Neural progenitor cell (in vitro differentiated cells): Measurements from ENCODE around the gene CSTF1. TPM values are rescaled to one million over a fixed set of nuclear protein-coding genes. Genes with fewer than 3 reads are reported as not detected.

ENCODE experiments used
- DNase-seq: peaks from one replicate; pipeline ENCODE4 v3.0.0-alpha.2; 2016; ENCODE audit warnings: low spot score
- H2AFZ ChIP-seq: fragments of 200-600 bp; sonication (generic); replicated peaks from 2 replicates; pipeline ENCODE4 v1.6.1; 2016; ENCODE audit warnings: antibody characterized with exemption
- H3F3A ChIP-seq: fragments of 200-600 bp; sonication (generic); 2 replicates; pipeline ENCODE4 v1.6.1; 2016; ENCODE audit warnings: antibody characterized with exemption, low read depth
- H3K27ac ChIP-seq: fragments of 200-600 bp; sonication (generic); 2 replicates; pipeline ENCODE4 v1.5.1; 2016; ENCODE audit warnings: mild to moderate bottlenecking
- H3K27me3 ChIP-seq: fragments of 200-600 bp; sonication (generic); 2 replicates; pipeline ENCODE4 v1.6.1; 2016; ENCODE audit warnings: mild to moderate bottlenecking, moderate library complexity
- H3K36me3 ChIP-seq: fragments of 200-600 bp; sonication (generic); 2 replicates; pipeline ENCODE4 v1.5.1; 2016
- H3K4me1 ChIP-seq: fragments of 200-600 bp; sonication (generic); 2 replicates; pipeline ENCODE4 v1.6.1; 2016; ENCODE audit warnings: mixed run types
- H3K4me2 ChIP-seq: fragments of 200-600 bp; sonication (generic); 2 replicates; pipeline ENCODE4 v1.6.1; 2016
- H3K4me3 ChIP-seq: fragments of 200-600 bp; sonication (generic); 2 replicates; pipeline ENCODE4 v1.5.1; 2016
- H3K79me2 ChIP-seq: fragments of 200-600 bp; sonication (generic); 2 replicates; pipeline ENCODE4 v1.6.1; 2016; ENCODE audit warnings: low read depth
- H3K9ac ChIP-seq: fragments of 200-600 bp; sonication (generic); 2 replicates; pipeline ENCODE4 v1.6.1; 2016
- H3K9me3 ChIP-seq: fragments of 200-600 bp; sonication (generic); 2 replicates; pipeline ENCODE4 v1.5.1; 2016; ENCODE audit warnings: low read depth
- H4K20me1 ChIP-seq: fragments of 200-600 bp; sonication (generic); 2 replicates; pipeline ENCODE4 v1.6.1; 2016; ENCODE audit warnings: low read depth
- H3K27ac Mint-ChIP-seq: 3 replicates; pipeline ENCODE4 v1.8.0; 2021; ENCODE audit warnings: mixed read lengths
- H3K27me3 Mint-ChIP-seq: 2 replicates; pipeline ENCODE4 v1.8.0; 2022; ENCODE audit warnings: low read depth, mild to moderate bottlenecking, inconsistent platforms, moderate library complexity, mixed read lengths; ENCODE audit not compliant: insufficient read depth
- H3K36me3 Mint-ChIP-seq: 3 replicates; pipeline ENCODE4 v1.8.0; 2021; ENCODE audit warnings: mixed read lengths
- H3K4me1 Mint-ChIP-seq: 3 replicates; pipeline ENCODE4 v1.8.0; 2021; ENCODE audit warnings: mixed read lengths
- H3K4me3 Mint-ChIP-seq: 3 replicates; pipeline ENCODE4 v1.8.0; 2021; ENCODE audit warnings: mild to moderate bottlenecking, moderate library complexity, mixed read lengths
- H3K9me3 Mint-ChIP-seq: 3 replicates; pipeline ENCODE4 v1.8.0; 2020; ENCODE audit warnings: mixed read lengths
- CTCF ChIP-seq: fragments of 200-600 bp; sonication (generic); IDR thresholded peaks from 2 replicates; pipeline ENCODE4 v1.5.1; 2017; ENCODE audit warnings: antibody characterized with exemption, mild to moderate bottlenecking
- EZH2 ChIP-seq: fragments of 200-600 bp; sonication (generic); IDR thresholded peaks from 2 replicates; pipeline ENCODE4 v1.6.1; 2017; ENCODE audit warnings: antibody characterized with exemption, mild to moderate bottlenecking, moderate library complexity
- EZH2phosphoT487 ChIP-seq: fragments of 200-600 bp; sonication (generic); IDR thresholded peaks from 2 replicates; pipeline ENCODE4 v1.6.1; 2017; ENCODE audit warnings: antibody characterized with exemption
- total RNA-seq: library from RNA; depleted of rRNA; stranded (reverse); fragments of >200 nt; gene quantifications from 2 replicates; pipeline ENCODE4 v1.2.3, GENCODE V29; 2015; ENCODE audit warnings: low replicate concordance

Gene CSTF1
- total RNA-seq, 1 donor from 2014 or later: 87.2 TPM

GRCh38 chr20:56369179-56369578 is 23.3 kb upstream of the CSTF1 start:
- peaks cover 32% of the 10 kb centered on the region for H3K36me3 Mint-ChIP-seq
- H3K27ac Mint-ChIP-seq: no peak overlapping the region

GRCh38 chr20:56371977-56372376 is 20.5 kb upstream of the CSTF1 start:
- H3K9ac ChIP-seq: no peak overlapping the region
- H3K27ac ChIP-seq: no peak overlapping the region
- no peaks in the 10 kb centered on the region for H3K9me3 Mint-ChIP-seq
- H3F3A ChIP-seq: peaks cover 16% of the 10 kb centered on the region
- no peak for TF ChIP-seq EZH2phosphoT487
- H4K20me1 ChIP-seq: peaks cover 56% of the 10 kb centered on the region
- no peak for DNase-seq
- no peak overlapping the region for H3K4me3 Mint-ChIP-seq
- H3K27me3 Mint-ChIP-seq: no peaks in the 10 kb centered on the region
- no peaks in the 10 kb centered on the region for H3K27me3 ChIP-seq
- no peak overlapping the region for H3K27ac Mint-ChIP-seq
- H3K9me3 ChIP-seq: no peaks in the 10 kb centered on the region
- no peaks in the 10 kb centered on the region for H3K4me1 Mint-ChIP-seq
- H3K36me3 Mint-ChIP-seq: peaks cover 25% of the 10 kb centered on the region
- H2AFZ ChIP-seq: no peak overlapping the region
- H3K4me2 ChIP-seq: no peak overlapping the region
- peaks cover 53% of the 10 kb centered on the region for H3K79me2 ChIP-seq
- H3K4me1 ChIP-seq: no peaks in the 10 kb centered on the region
- no peak overlapping the region for H3K4me3 ChIP-seq
- H3K36me3 ChIP-seq: peaks cover 4% of the 10 kb centered on the region

More at GRCh38 chr20:56369179-56369578, 23.3 kb upstream of the CSTF1 start:
- Mint-ChIP-seq H3K27me3 (no peaks in the 10 kb centered on the region), H3K4me3 (no peak overlapping the region), H3K4me1 (no peaks in the 10 kb centered on the region), H3K9me3 (no peaks in the 10 kb centered on the region)
- H3K79me2 ChIP-seq: peaks cover 25% of the 10 kb centered on the region
- TF ChIP-seq CTCF (no peak), EZH2 (no peak), EZH2phosphoT487 (no peak)
- H4K20me1 ChIP-seq: peaks cover 30% of the 10 kb centered on the region
- no peaks in the 10 kb centered on the region for H3K4me1 ChIP-seq
- no peak overlapping the region for H2AFZ ChIP-seq
- no peak overlapping the region for H3K9ac ChIP-seq
- no peak for DNase-seq
- no peak overlapping the region for H3K27ac ChIP-seq
- H3K4me3 ChIP-seq: no peak overlapping the region
- no peaks in the 10 kb centered on the region for H3K27me3 ChIP-seq
- H3F3A ChIP-seq: peaks cover 16% of the 10 kb centered on the region
- no peak overlapping the region for H3K4me2 ChIP-seq
- H3K36me3 ChIP-seq: no peaks in the 10 kb centered on the region
- no peaks in the 10 kb centered on the region for H3K9me3 ChIP-seq

- no peak overlapping the region for H3K4me3 Mint-ChIP-seq
- H3K36me3 ChIP-seq: peaks cover 4% of the 10 kb centered on the region
These were observed 19.6 kb upstream of the CSTF1 start for GRCh38 chr20:56372850-56373249.

More at GRCh38 chr20:56372850-56373249, 19.6 kb upstream of the CSTF1 start:
- no peak overlapping the region for H3K4me2 ChIP-seq
- no peaks in the 10 kb centered on the region for H3K9me3 ChIP-seq
- no peak overlapping the region for H3K4me3 ChIP-seq
- H3K9me3 Mint-ChIP-seq: no peaks in the 10 kb centered on the region
- H3F3A ChIP-seq: peaks cover 15% of the 10 kb centered on the region
- H3K27me3 Mint-ChIP-seq: no peaks in the 10 kb centered on the region
- H4K20me1 ChIP-seq: peaks cover 64% of the 10 kb centered on the region
- DNase-seq: no peak
- H3K36me3 Mint-ChIP-seq: peaks cover 24% of the 10 kb centered on the region
- no peak overlapping the region for H3K27ac Mint-ChIP-seq
- H3K79me2 ChIP-seq: peaks cover 62% of the 10 kb centered on the region
- H3K4me1 ChIP-seq: no peaks in the 10 kb centered on the region
- H3K27ac ChIP-seq: no peak overlapping the region
- H2AFZ ChIP-seq: no peak overlapping the region
- H3K27me3 ChIP-seq: no peaks in the 10 kb centered on the region
- H3K4me1 Mint-ChIP-seq: no peaks in the 10 kb centered on the region
- TF ChIP-seq CTCF (no peak), EZH2phosphoT487 (no peak), EZH2 (no peak)
- H3K9ac ChIP-seq: no peak overlapping the region
